Pancreas (tissue), 10 donors: ENCODE measurements around the gene C16orf46. TPM values are rescaled to one million over a fixed set of nuclear protein-coding genes. Genes with fewer than 3 reads are reported as not detected.

Experiments
- ATAC-seq, 4 donors: fragments of 200-7000 bp; cut with Tn5 transposase; one replicate each; pipeline versions ENCODE4 v1.8.0 to v1.9.1; 2020; ENCODE audit warnings: mild to moderate bottlenecking in 4 of 4, moderate library complexity in 4 of 4
- DNase-seq, 6 donors: peaks; one replicate each; pipeline ENCODE4 v3.0.0-alpha.2; 2020
- FAIRE-seq: peaks from 2 replicates; lab custom pipeline; 2012; peaks lifted over from hg19 to GRCh38; lab: Jason Lieb, UNC
- H3K27ac ChIP-seq, 4 donors: fragments of 200-600 bp; sonication (generic); 1 replicate in 3 of 4; 2 replicates in 1 of 4; pipeline versions ENCODE4 v1.5.0 to v1.8.0; 2020
- H3K27me3 ChIP-seq, 4 donors: fragments of 200-600 bp; one replicate each; pipeline ENCODE4 v1.8.0; 2021
- H3K36me3 ChIP-seq, 3 donors: fragments of 200-600 bp; sonication (generic) in 1 of 3; one replicate each; pipeline versions ENCODE4 v1.5.0 to v1.8.0; 2020 to 2021
- H3K4me1 ChIP-seq, 3 donors: fragments of 200-600 bp; one replicate each; pipeline ENCODE4 v1.8.0; 2021
- H3K4me3 ChIP-seq, 4 donors: fragments of 200-600 bp; sonication (generic) in 2 of 4; one replicate each; pipeline versions ENCODE4 v1.5.0 to v1.8.0; 2020 to 2021
- H3K9me3 ChIP-seq, 4 donors: fragments of 200-600 bp; one replicate each; pipeline ENCODE4 v1.8.0; 2021
- CTCF ChIP-seq, 4 donors: fragments of 200-600 bp; sonication (generic) in 3 of 4; IDR thresholded peaks; one replicate each; pipeline versions ENCODE4 v1.5.0 to v1.8.0; 2021; ENCODE audit warnings: antibody characterized with exemption in 4 of 4
- WGBS, 2 donors: extraction: QIAGEN DNeasy Blood & Tissue Kit; methylation state at CpG; one replicate each; pipeline ENCODE4 v1.1.7; 2013; 5-methylcytosine and 5-hydroxymethylcytosine counted together
- intact Hi-C, 3 donors: fragments of 100-400 bp; cut with DNase I; formaldehyde crosslinking; loops; one replicate each; pipeline versions ENCODE4 v1.11.1 to v1.14.2; 2022
- polyA plus RNA-seq, 2 donors: library from polyadenylated mRNA; stranded (reverse); fragments of 200-250 nt; gene quantifications; one replicate each; pipeline ENCODE4 v1.2.3, GENCODE V29; 2013
- total RNA-seq, 6 donors: library from RNA; stranded (reverse); fragmentation: NEBNext Ultra II Directional in 4 of 6; extraction: Animal tissue kit (Norgen Biotek cat#: 25700) in 4 of 6; gene quantifications; one replicate each; pipeline versions ENCODE4 v1.2.1 to v1.2.4, GENCODE V29; 2021 to 2023
- donor health status: healthy with polysubstance abuse.
- donor health status: DM: no; HTN: no; CAD: no; lungs with moderate emphysema.
- donor health status: DM: no; HTN: no; CAD: no.
- donor health status: control.
- donor health status: control.
- donor health status: Bipolar disorder and iron deficiency.
- donor health status: DM: yes; HTN: yes; CAD: no.
- donor health status: DM: no; HTN: no; CAD: no.
- donor health status: DM: no; HTN: no; CAD: no.
- donor health status: DM: yes; HTN: yes; CAD: no.

The C16orf46 gene
- total and polyA plus RNA-seq, 8 donors = 0.08 to 1.4 (median 0.79) TPM; not detected in 1

- TF ChIP-seq CTCF (IDR thresholded peaks at IDR 0.05) = no peak
- 1 to 2% methylated on average over 49 to 80 of the region's 83 CpGs for WGBS, 2 donors
- ATAC-seq = peak; percentile 98 to 99 (median 98)
- H3K4me1 ChIP-seq = no peaks in the 10 kb centered on the region
- intact Hi-C loops = no loop called here
- peak within 1 kb of the TSS; percentile 65 to 86 (median 72) for H3K4me3 ChIP-seq
- peak within 1 kb of the TSS; percentile 59 to 78 (median 68) for H3K27ac ChIP-seq
- FAIRE-seq = peak; percentile 87
- H3K27me3 ChIP-seq = no peaks in the 10 kb centered on the region
- no peaks in the 10 kb centered on the region for H3K9me3 ChIP-seq
- DNase-seq = peak; percentile 97 to 100 (median 100)
- H3K36me3 ChIP-seq = no peaks in the 10 kb centered on the region
These were observed 19.1 kb upstream of the C16orf46 start, which contains the start of gene GCSH for GRCh38 chr16:81095953-81096714. GCSH (minus strand) TSS chr16:81096395; CDS start chr16:81096278, 117 bp downstream.

DNA sequence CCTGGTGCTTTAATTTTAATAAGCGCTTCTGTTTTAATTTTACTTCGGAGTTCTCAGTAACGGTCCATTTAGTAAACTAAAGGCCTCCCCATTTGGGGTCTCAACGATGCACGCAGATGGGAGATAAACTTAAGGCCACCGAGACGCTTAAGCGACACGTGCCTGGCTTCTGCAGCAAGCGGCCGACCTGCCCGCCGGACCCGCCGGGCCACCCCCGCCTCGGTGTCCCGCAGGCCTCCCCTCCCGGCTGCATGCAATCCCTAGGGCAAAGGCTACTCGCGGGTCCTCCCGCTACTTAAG is 18.6 kb upstream of the C16orf46 start:
- no peak for FAIRE-seq
- no peaks in the 10 kb centered on the region for H3K36me3 ChIP-seq
- 1% methylated on average over 22 of the region's 22 CpGs for WGBS, 2 donors
- no peaks in the 10 kb centered on the region for H3K9me3 ChIP-seq
- peak overlapping the region; percentile 65 to 86 (median 72) for H3K4me3 ChIP-seq
- no peaks in the 10 kb centered on the region for H3K4me1 ChIP-seq
- H3K27me3 ChIP-seq = no peaks in the 10 kb centered on the region
- DNase-seq = no peak
- peak overlapping the region; percentile 59 to 78 (median 68) for H3K27ac ChIP-seq
- TF ChIP-seq CTCF (IDR thresholded peaks at IDR 0.05) = no peak
- peak in 2 of 4 donors; percentile 21 to 31 for ATAC-seq
- intact Hi-C loops = no loop called here

DNA sequence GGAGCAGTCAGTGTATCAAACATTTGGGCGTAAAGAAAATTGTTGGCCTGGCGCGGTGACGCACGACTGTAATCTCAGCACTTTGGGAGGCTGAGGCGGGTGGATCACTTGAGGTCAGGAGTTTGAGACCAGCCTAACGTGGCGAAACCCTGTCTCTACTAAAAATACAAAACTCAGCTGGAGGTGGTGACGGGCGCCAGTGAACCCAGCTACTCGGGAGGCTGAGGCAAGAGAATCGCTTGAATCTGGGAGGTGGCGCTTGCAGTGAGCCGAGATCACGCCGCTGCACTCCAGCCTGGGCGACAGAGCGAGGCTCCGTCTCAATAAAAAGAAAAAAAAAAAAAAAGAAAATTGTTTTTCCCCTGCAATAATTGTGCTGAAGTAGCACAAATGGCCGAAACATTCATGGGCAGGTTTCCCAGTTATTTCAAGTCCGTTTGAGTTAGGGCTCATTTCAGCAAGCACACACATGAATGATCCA is 17.8 kb upstream of the C16orf46 start:
- peak overlapping the region in 1 of 4 donors; percentile 86 for H3K4me3 ChIP-seq
- H3K9me3 ChIP-seq = no peaks in the 10 kb centered on the region
- intact Hi-C loops = no loop called here
- H3K36me3 ChIP-seq = no peaks in the 10 kb centered on the region
- WGBS, 2 donors = 79 to 80% methylated on average over 21 of the region's 21 CpGs
- FAIRE-seq = no peak
- no peak for DNase-seq
- no peaks in the 10 kb centered on the region for H3K27me3 ChIP-seq
- no peak for ATAC-seq
- H3K27ac ChIP-seq = no peak overlapping the region
- TF ChIP-seq CTCF (IDR thresholded peaks at IDR 0.05) = no peak
- no peaks in the 10 kb centered on the region for H3K4me1 ChIP-seq

DNA sequence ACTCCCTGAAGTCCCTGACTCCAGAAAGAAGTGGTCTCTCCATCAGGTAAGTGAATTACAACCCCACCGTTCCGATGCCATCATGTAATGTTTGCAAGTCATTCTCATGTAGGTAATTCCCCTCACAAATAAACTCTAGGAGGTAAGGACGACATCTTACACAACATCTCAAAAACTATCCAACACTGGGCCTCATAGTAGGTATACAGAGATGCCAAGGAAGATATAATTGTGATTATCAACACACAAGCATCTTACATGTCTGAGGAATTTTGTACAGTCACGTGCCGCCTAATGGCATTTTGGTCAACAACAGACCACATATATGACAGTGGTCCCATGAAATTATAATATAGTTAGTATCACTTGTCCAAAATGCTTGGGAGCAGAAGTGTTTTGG is 11.8 kb upstream of the C16orf46 start:
- Histone ChIP-seq H3K36me3 (no peaks in the 10 kb centered on the region), H3K4me3 (no peak overlapping the region), H3K9me3 (no peaks in the 10 kb centered on the region), H3K4me1 (no peaks in the 10 kb centered on the region), H3K27me3 (no peaks in the 10 kb centered on the region), H3K27ac (no peak overlapping the region)
- FAIRE-seq = no peak
- intact Hi-C loops = no loop called here
- no peak for DNase-seq
- 94 to 96% methylated on average over 5 of the region's 5 CpGs for WGBS, 2 donors
- no peak for TF ChIP-seq CTCF (IDR thresholded peaks at IDR 0.05)
- no peak for ATAC-seq

DNA sequence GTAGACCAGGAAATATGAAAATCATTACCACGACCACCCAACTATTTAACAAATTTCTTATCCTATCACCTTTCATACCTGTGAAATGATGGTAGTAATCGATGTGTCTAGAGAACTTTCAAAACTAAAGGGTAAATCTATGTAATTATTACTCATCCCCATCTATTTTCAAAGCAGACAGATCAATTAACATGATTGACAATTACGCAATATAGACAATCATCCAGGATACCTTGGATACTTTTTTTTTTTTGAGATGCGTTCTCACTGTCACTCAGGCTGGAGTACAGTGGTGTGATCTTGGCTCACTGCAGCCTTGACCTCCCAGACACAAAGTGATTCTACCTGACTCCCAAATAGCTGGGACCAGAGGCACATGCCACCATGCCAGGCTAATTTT is 4.0 kb upstream of the C16orf46 start:
- Histone ChIP-seq H3K9me3 (no peaks in the 10 kb centered on the region), H3K4me3 (no peak overlapping the region), H3K27ac (no peak overlapping the region), H3K4me1 (peaks cover 0 to 3% (median 0%) of the 10 kb centered on the region in 3 donors), H3K27me3 (no peaks in the 10 kb centered on the region), H3K36me3 (no peaks in the 10 kb centered on the region)
- WGBS, 2 donors = 84 to 89% methylated on average over 4 of the region's 4 CpGs
- no peak for TF ChIP-seq CTCF (IDR thresholded peaks at IDR 0.05)
- no peak for FAIRE-seq
- DNase-seq = no peak
- ATAC-seq = no peak
- intact Hi-C loops = no loop called here
